CD4-positive, alpha-beta T cell treated with Interleukin-6 for 4 hours (primary cell): ENCODE measurements around the gene VPS18.

Experiments used
- DNase-seq: peaks from one replicate; pipeline ENCODE4 v3.0.0-alpha.2; 2020; ENCODE audit warnings: mixed read lengths

VPS18 gene

DNA sequence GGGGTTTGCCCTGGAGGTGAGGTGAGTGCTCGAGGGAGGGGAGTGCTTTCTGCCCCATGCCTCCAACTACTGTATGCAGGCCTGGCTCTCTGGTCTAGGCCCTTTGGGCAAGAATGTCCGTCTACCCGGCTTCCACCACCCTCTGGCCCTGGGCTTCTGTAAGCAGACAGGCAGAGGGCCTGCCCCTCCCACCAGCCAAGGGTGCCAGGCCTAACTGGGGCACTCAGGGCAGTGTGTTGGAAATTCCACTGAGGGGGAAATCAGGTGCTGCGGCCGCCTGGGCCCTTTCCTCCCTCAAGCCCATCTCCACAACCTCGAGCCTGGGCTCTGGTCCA lies 44.3 kb downstream of the VPS18 start:
- no peak for DNase-seq

DNA sequence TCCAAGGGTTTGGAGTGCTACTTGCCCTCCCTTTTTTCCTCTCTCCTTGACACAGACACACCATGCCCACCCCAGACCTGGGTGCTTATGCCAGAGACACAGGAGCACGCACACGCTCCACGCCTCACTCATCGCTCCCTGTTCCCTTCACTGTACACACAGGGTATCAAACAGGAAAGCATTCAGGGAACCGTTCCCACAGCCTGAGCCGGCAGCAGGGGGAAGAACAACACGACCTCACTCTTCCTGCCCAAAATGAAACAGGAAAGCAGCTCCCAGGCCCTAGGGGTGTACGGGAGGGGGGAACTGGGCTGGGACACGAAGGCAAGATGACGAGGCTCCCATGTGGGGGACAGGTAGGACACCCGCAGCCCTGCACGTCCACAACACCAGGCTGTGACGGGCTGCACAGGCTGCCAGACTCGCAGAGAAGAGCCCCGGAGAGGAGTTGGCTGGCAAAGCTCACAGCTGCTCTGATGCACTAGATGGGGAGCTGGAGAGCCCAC lies 46.1 kb downstream of the VPS18 start:
- DNase-seq: peak; percentile 20

DNA sequence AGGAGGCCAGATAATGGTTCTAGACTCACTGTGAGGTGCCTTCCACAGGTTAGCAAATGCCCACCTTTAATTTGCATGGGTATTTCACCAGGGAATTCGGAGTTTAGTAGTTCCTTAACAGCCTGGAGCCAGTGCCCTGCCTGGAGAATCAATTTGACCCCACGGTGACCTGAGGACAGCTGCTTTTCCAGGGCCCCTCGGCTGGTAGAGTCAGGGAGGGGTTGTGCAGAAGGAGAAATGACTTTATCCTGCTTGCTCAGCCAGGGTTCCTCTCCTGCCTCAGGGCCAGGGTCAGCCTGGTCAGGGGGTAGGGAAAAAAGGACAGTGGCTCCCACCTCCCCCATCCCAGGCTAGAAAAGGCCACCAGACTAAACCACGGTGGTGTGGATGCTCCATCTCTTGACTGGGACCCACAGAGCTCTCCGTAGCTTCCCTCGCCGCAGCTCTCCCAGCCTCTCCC lies 46.8 kb downstream of the VPS18 start:
- no peak for DNase-seq

- peak; percentile 84 for DNase-seq
Measured at GRCh38 chr15:40941528-40942336, 47.5 kb downstream of the VPS18 start.

DNA sequence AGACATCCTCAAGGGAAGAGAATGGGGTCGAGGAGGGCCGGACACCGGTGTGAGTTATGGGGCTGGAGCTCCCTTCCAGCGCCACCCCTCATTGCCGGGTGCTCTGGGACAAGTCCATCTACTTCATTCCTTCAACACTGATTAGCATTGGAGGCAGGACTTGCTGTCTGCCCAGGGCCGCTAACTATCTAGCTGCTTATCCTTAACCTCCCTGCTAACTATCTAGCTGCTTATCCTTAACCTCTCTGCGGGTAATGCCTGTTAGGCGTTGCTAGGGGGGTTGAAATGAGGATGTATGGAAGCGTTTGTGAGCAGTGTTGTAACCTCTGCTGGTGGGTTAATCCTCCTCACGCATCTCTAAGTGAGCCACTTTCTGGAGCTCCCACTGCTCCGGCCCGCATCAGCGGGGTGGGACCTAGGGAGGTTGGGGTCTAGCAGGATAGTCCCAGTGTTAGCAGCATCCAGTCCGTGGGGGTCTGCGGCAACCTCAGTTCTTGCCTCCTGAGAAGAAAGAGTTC lies 48.1 kb downstream of the VPS18 start:
- DNase-seq: peak; percentile 26

GRCh38 chr15:40942878-40943277 lies 48.6 kb downstream of the VPS18 start:
- no peak for DNase-seq

DNA sequence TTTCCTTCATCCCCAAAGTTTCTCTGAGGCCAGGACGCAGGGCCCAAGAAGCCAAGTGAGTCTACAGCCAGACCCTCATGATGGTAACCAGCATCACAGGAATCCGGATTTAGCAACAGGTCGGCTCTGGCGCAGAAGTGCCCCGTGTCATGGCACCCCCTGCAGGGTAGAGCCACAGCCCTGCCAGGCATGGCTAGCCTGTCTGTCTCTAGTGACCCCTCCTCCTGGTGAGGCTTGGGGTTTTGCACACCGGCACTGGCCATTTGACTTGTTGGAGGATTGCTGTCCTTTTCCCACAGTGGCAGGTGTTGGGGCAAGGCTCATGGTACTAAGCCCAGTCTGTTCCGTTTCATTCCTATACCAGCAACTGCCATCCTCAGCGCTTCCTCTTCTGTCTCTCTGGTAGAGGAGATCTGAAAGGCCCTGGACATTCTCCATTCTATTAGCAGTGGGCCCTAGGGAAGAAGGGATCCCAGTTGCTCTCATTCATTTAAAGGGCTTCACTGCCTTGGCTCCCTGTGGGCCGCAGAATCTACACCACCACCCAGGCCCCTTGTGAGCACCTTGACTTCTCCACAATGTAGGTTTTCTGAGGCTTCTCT lies 49.6 kb downstream of the VPS18 start:
- no peak for DNase-seq

DNA sequence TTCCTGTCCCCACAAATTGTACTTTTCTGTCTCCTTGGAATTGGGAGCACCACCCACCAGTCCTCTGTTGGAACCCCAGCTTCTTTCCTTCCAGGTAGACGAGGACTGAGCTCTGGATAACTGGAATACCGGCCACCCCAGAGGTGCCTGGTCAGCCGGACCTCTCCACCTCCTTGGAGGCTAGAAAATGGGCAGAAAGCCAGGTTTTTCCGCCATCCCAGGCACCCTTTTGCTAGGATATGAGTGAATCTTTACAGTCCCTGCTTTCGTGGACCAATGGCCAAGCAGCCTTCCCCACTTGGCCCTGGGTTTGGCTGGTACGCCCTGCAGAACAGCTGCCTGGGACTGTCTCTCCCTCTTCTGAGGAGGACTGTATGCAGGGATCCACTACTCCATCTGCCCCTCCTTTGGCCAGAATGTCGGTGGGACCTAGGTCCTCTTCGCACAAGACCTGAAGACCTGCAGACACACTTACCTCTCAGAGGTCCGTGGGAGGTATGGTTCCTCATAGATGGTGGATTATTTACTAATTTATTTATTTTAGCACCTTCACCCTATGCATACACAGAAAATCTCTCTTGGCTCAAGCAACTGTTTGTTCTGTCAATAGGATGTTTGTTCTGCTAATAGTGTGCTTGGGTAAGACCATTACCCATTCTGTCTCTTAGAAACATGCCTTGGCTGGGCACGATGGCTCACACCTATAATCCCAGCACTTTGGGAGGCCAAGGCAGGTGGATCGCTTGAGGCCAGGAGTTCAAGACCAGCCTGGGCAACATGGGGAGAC lies 50.5 kb downstream of the VPS18 start:
- no peak for DNase-seq

DNA sequence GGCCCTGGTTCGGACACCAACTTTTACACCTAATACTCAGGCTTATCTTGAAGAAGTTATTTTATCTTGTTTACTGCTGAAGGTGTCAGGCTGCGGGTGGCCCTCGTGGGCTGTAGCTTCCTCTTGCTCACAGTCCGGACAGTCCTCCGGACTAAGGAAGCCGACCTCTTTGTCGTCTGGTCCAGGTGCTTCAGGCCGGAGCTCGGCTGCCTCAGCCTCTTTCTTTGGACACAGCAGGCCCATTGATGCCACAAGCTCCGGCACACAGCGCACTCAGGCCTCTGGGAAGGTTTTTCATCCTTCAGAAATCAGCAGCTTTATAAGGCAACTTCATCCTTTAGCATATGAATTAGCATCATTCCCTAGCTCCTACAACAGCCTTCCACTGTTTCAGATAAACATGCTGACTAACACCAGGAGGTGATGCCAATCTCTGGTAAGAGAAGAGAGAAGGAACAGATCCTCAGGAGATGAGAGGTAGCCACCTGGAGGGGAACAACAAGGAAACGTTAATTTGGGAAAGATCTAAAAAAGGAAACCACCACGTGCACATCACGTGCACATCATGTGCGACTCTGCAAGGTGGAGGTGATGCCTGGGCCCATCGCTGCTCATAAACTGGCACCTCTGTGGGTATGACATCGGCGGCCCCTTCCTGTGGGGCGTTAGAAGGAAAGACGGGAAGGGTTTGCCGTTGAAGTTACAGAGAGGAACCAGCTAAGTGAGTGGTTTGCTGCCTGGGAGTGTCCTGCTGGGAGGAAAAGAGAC lies 54.6 kb downstream of the VPS18 start:
- DNase-seq: no peak

GRCh38 chr15:40949756-40950207 lies 55.5 kb downstream of the VPS18 start:
- DNase-seq: no peak

DNA sequence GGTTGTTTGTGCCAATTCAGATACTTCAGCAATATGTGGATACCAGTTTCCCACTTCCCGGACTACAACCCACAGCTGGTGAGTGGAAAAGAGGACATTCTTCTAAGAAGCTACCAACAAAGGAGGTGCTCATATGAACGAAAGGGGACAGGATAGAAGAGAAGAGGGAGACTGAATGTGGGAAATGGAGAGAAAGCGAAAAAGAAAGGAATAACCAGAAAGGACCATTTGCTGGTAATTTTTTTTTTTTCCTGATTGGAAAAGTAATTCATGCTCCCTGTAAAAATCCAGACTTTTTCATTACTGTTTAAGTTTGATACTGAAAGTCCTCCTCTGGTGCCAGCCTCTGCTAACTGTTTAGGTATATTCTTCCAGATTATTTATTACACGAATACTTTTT lies 57.5 kb downstream of the VPS18 start:
- no peak for DNase-seq

DNA sequence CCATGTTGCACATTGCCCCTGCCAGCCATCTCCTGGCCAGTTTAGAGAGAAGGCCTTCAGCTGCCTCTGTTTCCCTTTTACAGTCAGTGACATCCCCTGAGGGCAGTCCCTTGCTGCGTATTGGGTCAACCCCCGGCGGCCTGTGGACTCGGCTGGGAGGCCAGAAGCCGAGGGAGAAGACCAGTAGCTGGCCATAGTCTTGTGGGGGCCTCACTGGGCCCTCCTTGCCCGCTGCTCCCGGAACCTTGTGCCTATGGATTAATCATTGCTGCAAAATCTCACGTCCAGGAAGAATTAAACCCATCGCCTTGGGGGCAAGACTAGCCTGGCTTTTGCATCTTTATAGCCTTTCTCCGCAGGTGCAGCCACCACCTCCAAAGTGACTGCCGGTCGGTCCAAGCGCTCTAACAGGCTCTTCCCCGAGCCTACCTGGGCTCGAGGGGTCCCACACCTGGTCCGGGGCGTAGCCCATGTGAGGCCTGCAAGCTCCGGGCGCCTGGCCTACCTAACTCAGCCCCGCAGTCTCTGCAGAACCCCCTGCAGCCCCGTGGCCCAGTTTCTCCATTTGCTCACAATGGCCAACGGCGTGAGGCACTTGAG lies 58.2 kb downstream of the VPS18 start:
- DNase-seq: no peak

GRCh38 chr15:40952901-40953712 lies 58.9 kb downstream of the VPS18 start, which contains the start of gene CHAC1:
Gene CHAC1 (plus strand): TSS chr15:40953471. CDS start chr15:40953584, 113 bp downstream.
- DNase-seq: peak; percentile 97
